ENCODE measurements around the gene GRK1. TPM values are rescaled to one million over a fixed set of nuclear protein-coding genes. Genes with fewer than 3 reads are reported as not detected.

GRK1 gene
- total and polyA plus RNA-seq, 2 of the 13 experiments (the other 11 are each of a cell fraction or from before 2014, with no cell fraction given) = 0.07 to 0.12 TPM

GRCh38 chr13:113629866-113630265 is 37.2 kb upstream of the GRK1 start:
- no peak for FAIRE-seq
- H3K4me3 ChIP-seq (replicated peaks in 1 of 3; ENCODE audit: insufficient read depth in 1 of 3, low read depth in 2 of 3, low read length in 3 of 3) = no peak overlapping the region
- WGBS (ENCODE audit: low lambda C conversion rate) = 97% methylated on average over 15 of the region's 17 CpGs
- peaks cover 7% of the 10 kb centered on the region for H3K79me2 ChIP-seq (ENCODE audit: insufficient read depth, low read length)
- DNase-seq (ENCODE audit: low spot score) = no peak
- intact Hi-C loops (cut with micrococcal nuclease; ENCODE audit: unreplicated experiment) = no loop called here
- H3K9ac ChIP-seq (ENCODE audit: insufficient read depth, low read depth, low read length) = no peak overlapping the region
- no TSS peak for BruUV-seq (replicated peaks)
- no peaks in the 10 kb centered on the region for H3K27me3 ChIP-seq (ENCODE audit: control insufficient read depth in 1 of 2, insufficient read depth in 2 of 2, low read length in 2 of 2)
- 0 out of 2 replicates have a peak, but pooled peaks cover 3% of the 10 kb centered on the region for H4K20me1 ChIP-seq (ENCODE audit: insufficient read depth, low read length)
- no peak overlapping the region for H3K4me2 ChIP-seq (ENCODE audit: low read depth, low read length)
- H2AFZ ChIP-seq (ENCODE audit: low read length) = no peak overlapping the region
- H3K4me1 ChIP-seq (ENCODE audit: insufficient read depth, low read length) = no peaks in the 10 kb centered on the region
- CTCF ChIA-PET (ENCODE audit: low intra/inter-chr PET ratio, low total read pairs) = no interaction called here
- no peak for ATAC-seq
- H3K9me3 ChIP-seq (ENCODE audit: low read length) = no peaks in the 10 kb centered on the region
- POLR2A ChIA-PET = no interaction called here
- TF ChIP-seq ZNF44 (CRISPR knock-in tag; IDR thresholded peaks at IDR 0.05) (no peak), ZNF17 (CRISPR knock-in tag; IDR thresholded peaks at IDR 0.05) (no peak), NR3C1 (CRISPR knock-in tag; IDR thresholded peaks at IDR 0.05) (no peak), ZNF329 (CRISPR knock-in tag; IDR thresholded peaks at IDR 0.05; ENCODE audit: low read depth) (no peak), SP1 (IDR thresholded peaks at IDR 0.05) (no peak), SP1 (CRISPR knock-in tag; IDR thresholded peaks at IDR 0.05) (no peak), PREB (CRISPR knock-in tag; IDR thresholded peaks at IDR 0.05) (no peak), KDM6A (CRISPR knock-in tag; IDR thresholded peaks at IDR 0.05; ENCODE audit: low read depth) (no peak), FOXO1 (CRISPR knock-in tag; IDR thresholded peaks at IDR 0.05) (no peak), RARA (CRISPR knock-in tag; IDR thresholded peaks at IDR 0.05) (no peak), KDM1A (CRISPR knock-in tag; IDR thresholded peaks at IDR 0.05) (no peak), ZNF18 (CRISPR knock-in tag; IDR thresholded peaks at IDR 0.05; ENCODE audit: insufficient replicate concordance) (no peak), PHF8 (CRISPR knock-in tag; IDR thresholded peaks at IDR 0.05) (no peak)
- in situ Hi-C loops (cut with HindIII; ENCODE audit: extremely low pct_ligation_motif_present, low pct_unique_long_range_greater_than_20kb) = no loop called here
- H3K36me3 ChIP-seq (replicated peaks in 1 of 2; ENCODE audit: control insufficient read depth in 1 of 2, insufficient read depth in 2 of 2, low read length in 2 of 2) = peaks cover 23 to 66% of the 10 kb centered on the region in 2 experiments; a peak in 4 of 5 replicates
- no peak overlapping the region for H3K27ac ChIP-seq (ENCODE audit: extremely low read length, insufficient read depth, low read length)

Data from HepG2 (cell line).